SK-N-SH treated with all-trans-retinoic acid at 6 μM for 48 hours (cell line): ENCODE results near the gene VPS29.

Source experiments
- OSR1 ChIP-seq: fragments of 250-450 bp; sonication (Bioruptor Pico); IDR thresholded peaks from 2 replicates; pipeline ENCODE4 v1.8.0; 2022; ENCODE audit warnings: moderate library complexity, mild to moderate bottlenecking, inconsistent platforms
- PATZ1 ChIP-seq: fragments of 250-450 bp; sonication (Bioruptor Pico); IDR thresholded peaks from 2 replicates; pipeline ENCODE4 v1.8.0; 2020; ENCODE audit warnings: mild to moderate bottlenecking, moderate library complexity, borderline replicate concordance
- ZFP30 ChIP-seq: fragments of 450-650 bp; formaldehyde crosslinking; IDR thresholded peaks from 2 replicates; pipeline ENCODE4 v1.5.0; 2022; ENCODE audit warnings: mild to moderate bottlenecking, moderate library complexity
- TF ChIP-seq, protein P1 (sequence below): fragments of 250-450 bp; sonication (Bioruptor Pico); IDR thresholded peaks from 2 replicates; pipeline ENCODE4 v1.5.1; 2021; ENCODE audit warnings: mild to moderate bottlenecking, moderate library complexity

- TF ChIP-seq OSR1 (CRISPR knock-in tag): no peak
- TF ChIP-seq ZFP30 (CRISPR knock-in tag): no peak
- TF ChIP-seq PATZ1 (CRISPR knock-in tag): no peak
- TF ChIP-seq, protein P1, sequence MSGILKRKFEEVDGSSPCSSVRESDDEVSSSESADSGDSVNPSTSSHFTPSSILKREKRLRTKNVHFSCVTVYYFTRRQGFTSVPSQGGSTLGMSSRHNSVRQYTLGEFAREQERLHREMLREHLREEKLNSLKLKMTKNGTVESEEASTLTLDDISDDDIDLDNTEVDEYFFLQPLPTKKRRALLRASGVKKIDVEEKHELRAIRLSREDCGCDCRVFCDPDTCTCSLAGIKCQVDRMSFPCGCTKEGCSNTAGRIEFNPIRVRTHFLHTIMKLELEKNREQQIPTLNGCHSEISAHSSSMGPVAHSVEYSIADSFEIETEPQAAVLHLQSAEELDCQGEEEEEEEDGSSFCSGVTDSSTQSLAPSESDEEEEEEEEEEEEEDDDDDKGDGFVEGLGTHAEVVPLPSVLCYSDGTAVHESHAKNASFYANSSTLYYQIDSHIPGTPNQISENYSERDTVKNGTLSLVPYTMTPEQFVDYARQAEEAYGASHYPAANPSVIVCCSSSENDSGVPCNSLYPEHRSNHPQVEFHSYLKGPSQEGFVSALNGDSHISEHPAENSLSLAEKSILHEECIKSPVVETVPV: no peak
Measured at GRCh38 chr12:110466791-110467190, 35.1 kb downstream of the VPS29 start.
